ENCODE results near the gene SPRED1.
A peak's percentile ranks its signal among the peaks of the same experiment; 100 is the strongest.

Gene SPRED1

DNA sequence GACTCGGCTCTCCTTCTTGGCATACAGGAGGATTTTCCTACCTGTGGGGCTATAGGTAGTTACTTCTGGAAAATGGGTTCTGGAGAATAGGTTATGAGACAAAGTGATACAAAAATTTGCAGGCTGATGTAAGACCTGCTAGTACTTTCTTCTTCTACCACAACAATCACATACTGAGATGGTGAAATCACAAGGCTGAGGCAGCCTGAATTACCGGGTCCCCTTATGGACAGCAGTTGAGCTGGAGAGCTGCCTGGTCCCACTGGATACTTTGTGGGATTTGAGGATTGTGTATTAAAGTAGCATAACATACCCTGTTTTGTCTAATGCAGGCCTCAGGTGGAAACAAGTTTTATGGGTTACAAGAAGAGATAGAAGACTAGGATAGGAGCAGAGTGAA lies 114.8 kb downstream of the SPRED1 start:
- DNase-seq = no peak

- DNase-seq = no peak
Measured at GRCh38 chr15:38369936-38370478, 117.4 kb downstream of the SPRED1 start.

- no peak for DNase-seq
Measured at GRCh38 chr15:38373016-38373415, 120.4 kb downstream of the SPRED1 start.

GRCh38 chr15:38374029-38374428 lies 121.4 kb downstream of the SPRED1 start:
- DNase-seq = no peak

GRCh38 chr15:38374556-38374955 lies 121.9 kb downstream of the SPRED1 start:
- DNase-seq = no peak

- no peak for DNase-seq
Measured at GRCh38 chr15:38376081-38376480, 123.4 kb downstream of the SPRED1 start.

DNA sequence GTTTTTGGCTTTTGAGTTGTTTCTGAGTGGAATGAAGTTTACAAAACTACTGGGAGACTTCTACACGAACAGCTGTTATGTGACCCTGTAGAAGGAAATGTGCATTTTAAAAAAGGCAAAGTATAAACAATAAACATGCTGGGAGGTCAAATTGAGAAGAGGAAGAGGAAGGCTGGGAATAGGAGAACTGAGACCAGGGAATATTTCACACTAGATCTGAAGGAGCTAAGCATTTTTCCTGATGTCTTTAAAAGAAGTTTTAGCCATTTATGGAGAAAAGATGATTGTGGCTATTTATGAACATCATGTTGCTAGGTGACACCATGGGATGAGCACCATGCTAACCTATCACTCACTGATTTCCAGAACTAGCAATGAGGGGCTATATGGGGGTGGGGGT lies 125.0 kb downstream of the SPRED1 start:
- DNase-seq = no peak

GRCh38 chr15:38378161-38378560 lies 125.5 kb downstream of the SPRED1 start:
- no peak for DNase-seq

DNA sequence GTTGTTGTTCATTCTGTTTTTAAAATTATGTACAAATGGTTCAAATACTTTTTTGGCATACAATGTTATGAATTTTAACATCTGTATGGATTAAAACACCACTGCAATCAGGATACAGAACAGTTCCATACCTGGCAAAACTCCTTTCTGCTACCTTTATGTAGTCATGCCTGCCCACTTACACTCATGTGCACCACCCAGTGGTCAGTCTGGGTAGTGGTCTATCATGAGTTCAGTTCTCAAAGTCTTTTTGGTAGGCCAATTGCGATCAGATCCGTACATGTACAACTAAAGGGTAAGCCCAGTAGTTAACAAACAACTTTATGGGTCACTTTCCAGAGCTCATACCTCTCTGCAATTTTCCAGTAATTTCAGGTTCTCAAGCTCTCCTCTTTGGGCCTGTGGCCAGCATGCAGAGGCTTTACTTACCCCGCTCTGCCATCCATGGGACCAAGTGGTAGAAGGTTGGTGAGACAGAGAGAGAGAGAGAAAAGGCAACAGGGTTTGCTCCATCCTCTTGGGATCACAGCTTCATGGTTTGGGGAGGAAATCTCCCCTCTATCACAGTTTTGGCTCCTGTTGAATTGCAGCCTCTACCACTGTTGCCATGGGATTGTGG lies 137.4 kb downstream of the SPRED1 start:
- peak; percentile 15 for DNase-seq

- no peak for DNase-seq
Measured at GRCh38 chr15:38391191-38391590, 138.6 kb downstream of the SPRED1 start.

DNA sequence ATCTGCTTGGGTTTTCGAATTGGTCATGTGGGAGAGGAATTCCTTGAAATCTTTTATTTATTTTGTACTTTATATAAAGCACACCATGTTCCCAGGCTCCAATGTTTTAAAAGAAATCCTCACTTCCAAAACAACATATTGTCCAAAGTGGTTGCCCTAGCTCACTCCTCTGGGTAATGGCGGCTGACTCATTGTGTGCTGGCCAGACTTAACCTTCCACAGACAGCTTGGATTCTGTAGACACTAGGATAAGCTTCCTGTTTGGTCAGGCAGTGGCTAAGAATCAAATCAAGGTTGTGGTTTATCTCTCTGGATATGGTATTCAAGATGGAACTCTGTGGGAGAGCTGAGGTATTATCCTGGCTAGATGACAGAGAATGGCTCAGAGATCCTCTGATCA lies 145.5 kb downstream of the SPRED1 start:
- DNase-seq = no peak

GRCh38 chr15:38401106-38401505 lies 148.5 kb downstream of the SPRED1 start:
- DNase-seq = no peak

- DNase-seq = no peak
Measured at GRCh38 chr15:38401701-38402100, 149.1 kb downstream of the SPRED1 start.

- DNase-seq = no peak
Measured at GRCh38 chr15:38406436-38406835, 153.8 kb downstream of the SPRED1 start.

Measured in NCI-H526 treated with DMSO at 0.1 percent for 48 hours (cell line).